ENCODE data around the gene PYGO2. TPM values are rescaled to one million over a fixed set of nuclear protein-coding genes. Genes with fewer than 3 reads are reported as not detected.
A peak's percentile ranks its signal among the peaks of the same experiment; 100 is the strongest.

PYGO2 gene
- total and polyA plus RNA-seq, 12 donors = 26.2 to 61.1 (median 38.7) TPM

DNA sequence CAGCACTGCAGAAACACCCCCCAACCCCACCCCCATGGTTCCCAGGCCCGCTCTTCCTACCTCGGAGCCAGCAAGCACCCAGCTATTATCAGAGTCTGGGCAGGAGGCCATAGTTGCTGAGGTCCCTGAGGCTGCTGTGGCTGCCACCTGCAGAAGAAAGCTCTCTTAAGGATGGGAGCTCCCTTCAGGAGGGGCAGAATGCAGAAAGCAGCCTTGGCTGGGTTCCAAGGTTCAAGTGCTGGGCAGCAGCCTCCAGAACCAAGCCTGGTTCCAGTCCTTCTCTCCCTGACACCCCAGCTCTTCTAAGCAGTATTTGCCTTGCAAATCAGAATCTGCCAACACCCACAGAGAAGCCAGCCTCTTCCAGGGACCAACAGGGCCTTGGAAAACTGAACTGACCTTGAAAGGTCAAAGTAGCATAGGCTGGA, 8.0 kb downstream of the PYGO2 start:
- peak overlapping the region in 1 of 4 donors; percentile 5 for H3K4me3 ChIP-seq
- TF ChIP-seq, protein P1, sequence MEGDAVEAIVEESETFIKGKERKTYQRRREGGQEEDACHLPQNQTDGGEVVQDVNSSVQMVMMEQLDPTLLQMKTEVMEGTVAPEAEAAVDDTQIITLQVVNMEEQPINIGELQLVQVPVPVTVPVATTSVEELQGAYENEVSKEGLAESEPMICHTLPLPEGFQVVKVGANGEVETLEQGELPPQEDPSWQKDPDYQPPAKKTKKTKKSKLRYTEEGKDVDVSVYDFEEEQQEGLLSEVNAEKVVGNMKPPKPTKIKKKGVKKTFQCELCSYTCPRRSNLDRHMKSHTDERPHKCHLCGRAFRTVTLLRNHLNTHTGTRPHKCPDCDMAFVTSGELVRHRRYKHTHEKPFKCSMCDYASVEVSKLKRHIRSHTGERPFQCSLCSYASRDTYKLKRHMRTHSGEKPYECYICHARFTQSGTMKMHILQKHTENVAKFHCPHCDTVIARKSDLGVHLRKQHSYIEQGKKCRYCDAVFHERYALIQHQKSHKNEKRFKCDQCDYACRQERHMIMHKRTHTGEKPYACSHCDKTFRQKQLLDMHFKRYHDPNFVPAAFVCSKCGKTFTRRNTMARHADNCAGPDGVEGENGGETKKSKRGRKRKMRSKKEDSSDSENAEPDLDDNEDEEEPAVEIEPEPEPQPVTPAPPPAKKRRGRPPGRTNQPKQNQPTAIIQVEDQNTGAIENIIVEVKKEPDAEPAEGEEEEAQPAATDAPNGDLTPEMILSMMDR (IDR thresholded peaks at IDR 0.05) = no peak
- no peak for TF ChIP-seq POLR2A (IDR thresholded peaks at IDR 0.05)
- H3K4me1 ChIP-seq (replicated peaks in 1 of 2) = peaks cover 41 to 59% of the 10 kb centered on the region in 2 donors
- DNase-seq = peak in 2 of 7 donors; percentile 29 to 39
- 31 to 60% (median 49%) methylated on average over 2 of the region's 2 CpGs for WGBS, 4 donors
- H3K9me3 ChIP-seq (replicated peaks in 1 of 3) = no peaks in the 10 kb centered on the region
- peak overlapping the region in 3 of 5 donors; percentile 62 to 84 (median 82) for H3K27ac ChIP-seq
- intact Hi-C loops (cut with DNase I) = no loop called here
- H3K36me3 ChIP-seq (replicated peaks in 1 of 2) = peaks cover 0 to 19% of the 10 kb centered on the region in 2 donors
- no peaks in the 10 kb centered on the region for H3K27me3 ChIP-seq

DNA sequence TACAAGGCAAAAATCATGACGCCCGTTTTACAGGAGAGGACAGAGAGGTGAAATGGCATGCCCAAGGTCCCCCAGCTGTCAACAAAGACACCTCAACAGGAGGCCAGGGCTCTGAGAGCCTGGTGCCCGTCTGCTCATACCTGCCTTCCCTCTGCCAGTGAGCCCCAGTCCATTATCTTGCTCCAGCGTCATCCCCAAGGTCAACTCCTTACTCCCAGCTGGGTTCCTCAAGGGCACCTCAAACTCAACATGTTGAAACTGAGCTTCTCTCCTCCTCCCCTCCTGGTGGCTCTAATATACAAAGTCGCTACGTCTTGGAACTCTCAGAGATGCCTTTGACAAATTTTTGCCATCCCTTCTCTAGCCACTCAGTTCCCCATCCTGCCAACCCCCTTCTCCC, 8.9 kb downstream of the PYGO2 start:
- Histone ChIP-seq H3K27ac (peak overlapping the region; percentile 13 to 84 (median 62)), H3K27me3 (no peaks in the 10 kb centered on the region), H3K4me1 (replicated peaks in 1 of 2) (peaks cover 41 to 59% of the 10 kb centered on the region in 2 donors), H3K4me3 (peak overlapping the region in 1 of 4 donors; percentile 5), H3K9me3 (replicated peaks in 1 of 3) (no peaks in the 10 kb centered on the region), H3K36me3 (replicated peaks in 1 of 2) (peaks cover 0 to 25% of the 10 kb centered on the region in 2 donors)
- no peak for TF ChIP-seq POLR2A (IDR thresholded peaks at IDR 0.05)
- TF ChIP-seq, protein P1 (IDR thresholded peaks at IDR 0.05) = no peak
- 37 to 54% (median 46%) methylated on average over 6 of the region's 6 CpGs for WGBS, 4 donors
- intact Hi-C loops (cut with DNase I) = no loop called here
- peak in 6 of 7 donors; percentile 68 to 78 (median 75) for DNase-seq

DNA sequence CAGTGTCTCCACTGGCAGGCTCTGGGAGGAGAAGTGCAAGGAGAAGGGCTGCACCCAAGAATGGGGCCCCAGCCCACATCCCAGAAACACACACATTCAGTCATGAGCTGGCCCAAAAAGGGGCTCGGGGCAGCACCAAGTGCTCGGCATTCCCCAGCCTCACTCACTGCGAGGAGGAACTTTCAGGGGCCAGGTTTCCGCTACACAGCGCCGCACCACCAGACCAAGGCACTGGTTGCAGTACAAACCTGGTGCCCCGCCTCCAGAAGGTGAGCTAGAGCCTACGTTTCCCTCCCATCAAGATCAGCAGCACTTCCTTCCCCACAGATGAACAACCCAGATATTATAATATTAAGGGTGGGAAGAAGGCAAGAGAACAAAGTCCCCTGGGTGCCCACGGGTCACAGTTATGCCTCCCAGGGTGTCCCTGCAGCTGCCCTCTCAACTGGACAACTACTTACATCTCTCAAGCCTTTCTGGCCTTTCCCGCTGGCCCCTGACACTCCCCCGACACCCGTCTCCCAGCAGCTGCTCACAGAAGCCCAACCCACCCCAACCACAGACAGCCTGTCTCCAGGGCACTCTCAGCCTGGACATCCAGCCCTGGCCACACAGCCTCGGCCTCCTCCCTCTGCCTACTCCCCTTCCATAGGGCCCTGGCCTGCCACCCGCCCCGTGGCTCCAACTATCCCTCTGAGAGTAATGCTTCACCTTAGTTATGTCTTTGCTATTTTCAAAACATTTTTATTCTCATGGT, 9.5 kb downstream of the PYGO2 start:
- intact Hi-C loops (cut with DNase I) = no loop called here
- H3K4me3 ChIP-seq = no peak overlapping the region
- peak in 4 of 7 donors; percentile 37 to 78 (median 44) for DNase-seq
- no peak for TF ChIP-seq POLR2A (IDR thresholded peaks at IDR 0.05)
- TF ChIP-seq, protein P1 (IDR thresholded peaks at IDR 0.05) = no peak
- no peaks in the 10 kb centered on the region for H3K9me3 ChIP-seq (replicated peaks in 1 of 3)
- WGBS, 4 donors = 61 to 69% (median 65%) methylated on average over 13 to 15 of the region's 15 CpGs
- H3K4me1 ChIP-seq (replicated peaks in 1 of 2) = peaks cover 41 to 58% of the 10 kb centered on the region in 2 donors
- no peaks in the 10 kb centered on the region for H3K27me3 ChIP-seq
- H3K36me3 ChIP-seq (replicated peaks in 1 of 2) = peaks cover 0 to 29% of the 10 kb centered on the region in 2 donors
- peak overlapping the region; percentile 13 to 84 (median 62) for H3K27ac ChIP-seq

DNA sequence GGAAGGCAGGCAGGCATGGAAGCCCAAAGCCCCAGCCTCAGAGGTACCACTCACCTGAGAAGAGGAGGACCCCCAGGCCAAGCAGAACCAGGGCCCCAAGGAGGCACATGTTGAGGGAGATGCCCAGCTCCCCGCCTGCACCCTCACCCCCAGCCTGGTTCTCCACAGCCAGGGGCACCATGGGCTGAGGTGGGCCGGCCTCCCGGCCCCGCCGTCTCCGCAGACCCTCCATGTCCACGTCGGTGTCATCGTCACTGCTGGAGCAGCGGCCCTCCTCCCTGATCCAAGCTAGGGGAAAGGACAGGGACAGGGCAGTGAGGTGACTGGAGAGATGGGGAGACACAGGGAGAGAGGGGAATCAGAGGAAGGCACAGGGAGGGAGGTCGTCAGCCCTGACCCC, 13.5 kb downstream of the PYGO2 start:
- DNase-seq = no peak
- peaks cover 0 to 47% of the 10 kb centered on the region in 2 donors for H3K36me3 ChIP-seq (replicated peaks in 1 of 2)

More for the DNA sequence above, 13.5 kb downstream of the PYGO2 start:
- Histone ChIP-seq H3K27me3 (no peaks in the 10 kb centered on the region), H3K9me3 (replicated peaks in 1 of 3) (no peaks in the 10 kb centered on the region), H3K4me1 (replicated peaks in 1 of 2) (peaks cover 25 to 46% of the 10 kb centered on the region in 2 donors), H3K4me3 (no peak overlapping the region), H3K27ac (no peak overlapping the region)
- TF ChIP-seq, protein P1 (IDR thresholded peaks at IDR 0.05) = no peak
- TF ChIP-seq POLR2A (IDR thresholded peaks at IDR 0.05) = no peak
- intact Hi-C loops (cut with DNase I) = no loop called here
- WGBS, 4 donors = 94 to 97% (median 96%) methylated on average over 5 to 11 of the region's 11 CpGs
